Measurements from ENCODE around the gene ARRDC3.

The ARRDC3 gene

DNA sequence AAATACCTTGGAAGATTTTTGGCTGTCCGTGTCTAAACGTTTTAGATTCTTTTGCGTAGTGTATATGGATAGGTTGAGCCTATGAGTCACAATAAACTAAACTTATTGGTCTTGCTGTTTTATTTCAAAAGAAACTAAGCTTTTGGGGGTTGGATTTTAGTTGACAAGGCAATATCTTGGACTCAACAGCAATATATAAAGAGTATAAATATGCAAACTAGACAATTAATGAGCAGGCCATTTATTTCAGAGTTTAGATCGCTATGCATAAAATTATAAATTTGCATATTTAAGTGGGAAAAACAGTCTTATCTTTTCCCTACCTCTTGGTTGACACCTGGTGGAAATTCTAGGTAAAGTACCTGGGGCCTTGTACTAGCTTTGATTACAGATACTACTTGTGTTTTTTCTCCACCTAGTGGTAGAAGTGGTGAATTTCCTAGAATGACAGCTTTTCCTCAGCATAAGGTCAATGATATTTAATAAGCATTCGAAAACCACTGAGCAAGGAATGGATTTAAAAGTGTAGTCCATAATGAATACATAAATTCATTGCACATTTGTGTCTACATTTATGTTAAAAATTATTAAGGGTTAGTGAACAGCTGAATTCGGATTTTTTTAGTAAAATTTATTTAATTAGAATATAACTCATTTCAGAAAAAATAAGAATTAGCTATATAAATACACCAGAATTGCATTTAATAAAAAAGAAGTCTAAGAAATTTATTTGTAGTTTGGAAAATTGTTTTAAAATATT, 1.7 kb upstream of the ARRDC3 start:
- DNase-seq (ENCODE audit: low read depth in 2 of 2), result no peak

DNA sequence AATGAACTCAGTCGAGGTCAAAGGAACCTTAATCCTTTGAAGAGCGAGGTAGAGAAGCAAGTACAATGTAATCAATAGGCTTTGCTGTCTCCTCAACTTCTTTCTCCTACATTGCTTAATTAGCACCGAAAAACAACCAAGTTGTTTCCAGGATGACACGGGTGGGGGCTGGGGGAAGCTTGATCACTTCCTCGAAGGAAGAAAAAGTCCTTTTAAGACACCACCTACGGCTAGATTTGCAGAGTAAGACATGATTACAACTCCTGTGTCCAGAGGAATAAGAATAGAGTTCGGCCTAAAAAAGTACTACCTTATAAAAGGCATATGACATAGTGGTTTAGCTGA, 811 bp upstream of the ARRDC3 start:
- DNase-seq (ENCODE audit: low read depth in 2 of 2), result no peak

DNA sequence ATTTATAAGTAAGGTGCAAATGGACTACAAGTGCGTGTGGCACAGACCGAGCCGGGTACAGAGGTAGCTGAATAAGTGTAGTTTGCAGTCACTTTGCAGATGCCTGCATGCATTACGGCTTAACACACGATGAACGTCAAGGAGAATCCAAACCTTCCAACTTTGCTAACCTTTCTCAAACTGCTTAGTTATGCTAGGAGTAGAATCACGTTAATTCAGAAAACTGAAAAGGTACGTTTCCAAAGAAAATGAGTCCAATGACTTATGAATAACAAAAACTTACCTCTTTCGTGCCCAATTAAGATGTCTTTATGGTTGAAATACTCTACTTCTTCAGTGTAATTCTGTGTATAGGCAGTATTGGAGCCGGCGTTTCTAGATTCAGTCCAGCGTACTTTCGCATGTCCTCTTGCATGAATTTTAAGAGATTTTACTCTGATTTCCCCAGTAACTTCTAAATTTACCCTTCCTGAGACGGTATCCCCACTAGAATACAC, 539 bp downstream of the ARRDC3 start:
- no peak for DNase-seq (ENCODE audit: low read depth in 2 of 2)

DNA sequence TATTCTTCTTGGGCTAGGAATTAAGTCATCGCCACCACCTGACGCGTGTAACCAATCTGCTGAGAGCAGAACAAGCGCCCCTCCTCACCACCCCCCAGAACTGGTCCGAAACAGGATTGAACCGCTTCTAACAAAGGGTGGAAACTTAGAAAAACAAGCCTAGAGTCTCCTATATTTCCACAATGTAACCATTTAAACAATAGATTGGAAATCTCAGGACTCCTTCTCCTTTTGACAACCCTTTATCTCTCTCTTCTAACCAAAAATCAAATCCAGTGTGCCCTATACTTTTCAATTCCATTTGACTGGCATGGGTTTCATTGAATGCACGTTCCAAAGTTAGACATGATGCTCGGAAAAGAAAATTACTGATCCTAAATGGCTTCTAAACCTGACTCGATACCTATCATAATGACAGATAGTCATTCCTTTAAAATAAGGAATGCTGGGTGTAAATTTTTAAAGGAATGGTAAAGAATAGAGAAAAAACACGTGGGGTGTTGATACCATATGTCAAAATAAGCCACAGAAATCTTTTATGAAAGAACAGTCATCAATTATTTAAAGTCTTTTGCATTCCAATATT, 1.2 kb downstream of the ARRDC3 start:
- DNase-seq (ENCODE audit: low read depth in 2 of 2), result peak; percentile 56 to 63

DNA sequence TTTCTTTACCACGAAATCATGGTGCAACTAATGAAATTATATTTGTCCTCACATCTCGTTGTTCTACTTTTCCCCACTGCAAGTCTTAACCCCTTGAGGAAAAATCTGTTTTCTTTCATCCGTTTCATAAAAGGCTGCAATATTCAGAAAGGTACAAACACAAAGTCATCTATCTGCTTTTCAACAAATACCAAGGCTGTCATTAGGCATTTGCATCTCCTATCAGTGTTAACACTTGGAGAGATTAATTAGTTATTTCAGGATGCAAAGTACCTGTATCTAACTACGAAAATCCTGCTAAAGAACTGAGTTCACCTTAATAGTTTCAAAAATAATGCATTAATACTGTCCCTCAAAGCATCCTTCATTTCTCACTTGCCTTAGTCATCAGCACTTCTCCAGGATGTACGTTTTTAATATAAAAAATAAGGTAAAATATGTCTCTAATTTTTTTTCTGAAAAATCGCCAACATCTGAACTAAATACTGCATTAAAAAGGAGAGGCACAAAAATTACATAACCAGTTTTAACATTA, 1.8 kb downstream of the ARRDC3 start:
- DNase-seq (ENCODE audit: low read depth in 2 of 2), result no peak

DNA sequence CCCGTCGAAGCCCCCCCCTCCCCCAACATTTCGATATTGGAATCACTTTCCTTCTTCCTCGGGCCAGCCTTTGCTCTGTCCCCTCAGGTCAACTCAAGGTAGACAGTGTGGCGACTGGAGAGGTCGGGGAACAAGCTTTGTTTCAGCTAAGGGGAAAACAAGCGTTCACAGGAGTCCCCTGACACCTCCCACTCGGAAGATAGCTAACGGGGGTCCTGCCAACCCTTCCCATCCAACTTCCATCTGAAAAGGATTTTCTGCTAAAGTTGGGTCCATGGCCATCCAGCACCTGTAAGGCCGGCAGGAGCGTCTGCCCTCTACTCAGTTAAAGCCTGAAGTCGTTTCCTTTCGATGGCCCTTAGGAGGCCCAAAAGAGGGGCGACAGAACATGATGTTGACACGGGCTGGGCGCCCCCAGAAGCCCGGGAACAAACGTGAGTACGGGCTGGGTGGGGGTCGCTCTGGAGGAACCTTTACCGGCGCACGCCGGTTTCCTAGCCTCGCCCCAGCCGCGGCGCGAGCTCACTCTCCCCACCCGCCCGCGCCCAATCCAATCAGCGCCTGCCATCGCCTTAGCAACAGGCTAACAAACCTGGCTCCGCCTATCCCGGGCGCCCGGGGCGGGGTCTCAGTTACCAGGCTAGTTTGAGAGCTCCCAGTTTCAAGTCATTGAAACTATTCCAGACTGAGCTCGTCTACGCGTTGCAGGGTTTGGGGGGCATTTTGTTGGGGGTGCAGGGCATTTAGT, 2.5 kb downstream of the ARRDC3 start:
- DNase-seq (ENCODE audit: low read depth in 2 of 2), result peak; percentile 94 to 98

DNA sequence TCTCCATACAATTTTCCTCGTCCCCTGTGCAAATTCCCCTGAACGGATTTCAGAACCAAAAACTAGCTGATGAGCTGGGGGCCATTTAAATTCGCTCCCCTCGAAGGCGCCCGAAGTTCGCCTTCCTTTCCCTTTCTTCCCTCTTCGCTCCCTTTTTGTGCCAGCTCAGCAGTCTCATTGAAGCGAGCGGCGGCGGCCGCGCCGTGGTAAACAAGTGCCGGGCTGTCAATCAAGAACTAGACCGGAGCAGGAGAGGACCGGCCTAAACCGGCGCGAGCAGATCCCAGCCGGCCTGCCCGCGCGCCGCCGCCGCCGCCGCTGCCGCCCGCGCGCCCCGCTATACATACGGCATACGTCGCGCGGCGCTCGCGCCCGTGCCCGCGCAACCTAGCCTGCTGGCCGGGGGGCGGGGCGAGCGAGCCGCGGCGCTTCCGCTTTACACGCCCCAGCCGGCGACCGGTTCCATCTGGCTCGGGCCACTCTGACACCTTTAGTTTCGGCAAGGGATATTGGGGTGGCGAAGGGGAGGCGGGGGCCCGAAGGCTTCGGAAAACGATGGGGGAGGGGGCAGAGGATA, 3.1 kb downstream of the ARRDC3 start:
- DNase-seq (ENCODE audit: low read depth in 2 of 2), result peak; percentile 85 to 90

DNA sequence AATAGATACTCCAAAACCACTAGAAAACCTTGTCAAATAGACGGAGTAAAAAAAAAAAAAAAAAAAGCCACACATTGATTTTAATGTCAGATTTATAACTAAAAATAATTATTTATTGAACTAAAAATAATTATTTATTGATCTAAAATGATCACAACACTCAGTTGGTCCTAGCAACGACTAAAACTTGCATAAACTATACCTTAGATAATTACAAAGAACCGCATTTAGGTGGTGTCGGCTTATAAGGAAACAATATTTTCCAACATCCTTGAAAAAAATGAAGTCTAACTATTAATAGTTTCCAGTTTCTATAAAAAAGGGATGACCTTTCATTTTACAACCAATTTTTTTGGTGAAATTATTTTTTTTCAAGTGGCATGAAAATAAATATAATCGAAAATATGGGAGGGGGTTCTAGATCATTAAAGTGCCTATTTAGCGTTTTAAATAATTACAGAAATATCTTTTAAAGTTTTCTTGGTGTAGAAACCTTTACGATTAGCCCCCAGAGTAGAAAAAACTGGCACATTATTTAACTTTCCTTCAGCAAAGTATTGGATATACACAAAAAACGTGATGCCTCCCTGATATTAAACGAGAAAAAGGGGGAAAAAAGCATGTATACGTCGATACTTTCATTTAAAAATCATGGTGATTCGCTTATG, 3.7 kb downstream of the ARRDC3 start:
- DNase-seq (ENCODE audit: low read depth in 2 of 2), result no peak

DNA sequence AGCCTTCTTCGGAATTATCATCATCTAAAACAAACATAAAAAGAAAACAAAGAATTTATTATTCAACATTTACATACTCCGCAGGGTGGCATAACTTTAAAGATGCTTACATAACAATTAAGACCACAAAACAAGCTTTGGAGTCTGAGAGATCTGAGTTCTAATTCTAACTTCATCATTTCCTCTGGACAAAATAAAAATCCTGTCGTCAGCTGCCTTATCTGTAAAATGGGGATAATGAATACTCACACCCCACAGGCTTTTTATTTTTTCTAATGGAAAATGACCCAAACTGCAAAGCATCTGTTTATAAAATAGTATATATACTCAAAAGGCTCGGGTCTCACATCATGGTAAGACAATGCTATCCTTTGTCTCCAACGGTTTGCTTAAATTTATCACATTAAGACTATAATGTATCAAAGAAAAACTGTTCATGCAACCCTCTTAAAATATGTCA, 4.3 kb downstream of the ARRDC3 start:
- no peak for DNase-seq (ENCODE audit: low read depth in 2 of 2)

DNA sequence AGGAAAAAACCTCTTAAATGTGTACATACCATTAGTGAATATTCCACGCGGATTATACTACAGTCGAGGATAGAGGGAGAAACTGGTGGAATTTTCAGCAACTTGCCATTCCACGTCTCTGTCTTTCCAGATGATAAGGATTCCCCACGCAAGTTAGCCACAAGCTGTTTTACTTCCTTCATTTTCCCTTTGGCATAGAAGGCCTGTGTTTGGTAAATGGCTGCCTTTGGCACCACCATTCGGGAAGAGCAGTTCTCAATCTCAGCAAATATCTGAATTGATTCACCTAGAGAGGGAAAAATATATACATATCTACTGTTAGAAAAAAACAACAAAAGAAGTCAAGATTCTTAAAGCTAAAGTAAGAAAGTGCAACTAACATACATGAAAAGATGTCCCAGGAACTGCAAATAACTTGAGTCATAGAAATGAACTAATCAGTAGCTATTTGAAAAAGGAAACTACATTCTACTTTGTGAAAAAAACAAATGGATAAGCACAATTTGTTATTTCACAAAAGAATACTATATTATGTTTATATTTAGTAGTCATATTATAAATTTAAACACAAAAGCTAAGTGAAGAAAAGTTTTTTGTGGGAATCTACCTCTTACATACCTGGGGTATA, 8.1 kb downstream of the ARRDC3 start:
- DNase-seq (ENCODE audit: low read depth in 2 of 2), result no peak

DNA sequence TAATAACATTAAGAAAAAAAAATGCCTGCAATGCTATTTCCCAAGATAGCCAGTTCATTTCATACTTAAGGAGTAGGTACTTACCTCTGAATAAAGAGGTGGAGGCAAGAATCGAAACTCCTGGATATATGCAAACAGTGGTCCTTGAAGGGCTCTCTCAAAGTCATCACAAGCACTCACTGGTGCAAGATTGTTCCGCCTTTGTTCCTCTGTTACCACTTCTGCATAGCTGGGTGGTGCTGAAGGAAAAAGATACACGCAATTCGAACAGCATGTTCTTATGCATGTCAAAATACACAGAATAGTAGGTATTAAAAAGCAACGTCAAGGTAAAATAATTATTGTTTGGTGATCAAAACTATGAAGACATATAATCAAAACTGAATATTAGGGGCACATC, 9.5 kb downstream of the ARRDC3 start:
- DNase-seq (ENCODE audit: low read depth in 2 of 2), result no peak

DNA sequence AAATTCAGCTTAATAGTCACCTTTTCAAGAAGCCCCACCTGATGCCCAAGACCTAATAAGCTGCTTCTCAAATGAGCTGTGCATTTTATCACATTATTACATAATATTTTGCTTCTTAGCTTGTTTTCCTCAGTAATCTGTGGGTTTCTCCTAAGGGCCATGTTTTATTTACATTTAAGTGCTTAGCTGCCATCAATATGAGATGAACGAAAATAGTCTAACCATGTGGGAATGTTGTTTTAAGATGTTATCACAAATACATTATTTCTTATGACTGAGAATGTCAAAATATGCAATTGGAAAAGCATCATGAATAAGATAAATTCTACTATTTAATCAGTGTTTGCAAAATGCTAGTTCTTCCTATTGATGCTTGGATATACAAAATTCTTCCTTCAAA, 10.1 kb downstream of the ARRDC3 start:
- no peak for DNase-seq (ENCODE audit: low read depth in 2 of 2)

DNA sequence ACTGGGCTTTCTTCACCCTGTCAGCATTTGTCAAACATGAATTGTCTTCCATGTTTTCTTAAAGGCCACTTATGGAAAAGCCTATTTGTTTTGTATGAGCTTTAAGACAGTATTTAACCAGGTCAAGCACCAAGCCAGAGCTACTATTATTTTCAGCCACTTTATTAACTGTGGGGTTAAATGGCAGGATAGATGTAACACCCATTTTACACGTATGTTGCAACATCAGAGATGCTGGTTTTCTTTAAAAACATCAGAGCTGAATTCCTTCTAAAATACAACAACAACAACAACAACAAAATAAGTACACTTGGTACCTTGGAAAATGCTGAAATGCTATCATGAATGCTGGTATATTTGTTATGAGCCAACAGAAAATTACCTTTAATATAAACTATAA, 13.6 kb downstream of the ARRDC3 start:
- DNase-seq (ENCODE audit: low read depth in 2 of 2), result no peak

DNA sequence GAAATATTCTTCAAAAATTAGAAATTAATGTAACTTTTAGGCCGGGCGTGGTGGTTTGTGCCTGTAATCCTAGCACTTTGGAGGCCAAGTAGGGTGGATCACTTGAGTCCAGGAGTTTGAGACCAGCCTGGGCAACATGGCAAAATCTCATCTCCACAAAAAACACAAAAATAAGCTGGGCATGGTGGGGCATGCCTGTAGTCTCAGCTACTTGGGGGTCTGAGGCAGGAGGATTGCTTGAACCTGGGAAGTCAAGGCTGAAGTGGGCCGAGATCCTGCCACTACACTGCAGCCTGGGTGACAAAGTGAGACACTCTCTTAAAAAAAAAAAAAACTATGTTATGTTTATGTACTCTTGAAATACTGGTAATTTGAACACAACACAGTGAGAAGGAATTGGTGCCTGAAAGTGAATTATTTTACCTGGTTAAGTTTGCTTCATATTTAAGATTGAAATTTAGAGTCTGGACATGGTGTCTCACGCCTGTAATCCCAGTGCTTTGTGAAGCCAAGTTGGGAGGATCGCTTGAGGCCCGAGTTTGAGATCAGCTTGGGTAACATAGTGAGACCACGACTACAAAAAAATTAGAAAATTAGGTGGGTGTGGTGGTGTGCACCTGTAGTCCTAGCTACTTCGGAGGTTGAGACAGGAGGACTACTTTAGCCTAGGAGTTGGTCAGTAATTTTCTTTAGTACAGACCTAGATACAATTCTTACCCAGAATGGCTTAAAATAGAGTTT, 15.0 kb downstream of the ARRDC3 start:
- DNase-seq (ENCODE audit: low read depth in 2 of 2), result no peak

DNA sequence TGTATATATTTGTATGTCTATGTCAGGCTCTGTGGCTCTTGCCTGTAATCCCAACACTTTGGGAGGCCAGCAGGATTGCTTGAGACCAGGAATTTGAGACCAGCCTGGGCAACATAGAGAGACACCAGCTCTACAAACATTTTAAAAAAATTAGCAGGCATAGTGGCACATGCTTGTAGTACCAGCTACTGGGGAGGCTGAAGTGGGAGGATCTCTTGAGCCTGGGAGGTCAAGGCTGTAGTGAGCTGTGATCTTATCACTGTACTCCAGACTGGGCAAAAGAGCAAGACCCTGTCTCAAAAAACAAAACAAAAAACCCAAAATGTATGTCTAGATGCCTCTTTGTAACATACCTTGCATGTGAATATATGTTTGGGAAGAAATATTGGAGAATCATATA, 15.8 kb downstream of the ARRDC3 start:
- no peak for DNase-seq (ENCODE audit: low read depth in 2 of 2)

DNA sequence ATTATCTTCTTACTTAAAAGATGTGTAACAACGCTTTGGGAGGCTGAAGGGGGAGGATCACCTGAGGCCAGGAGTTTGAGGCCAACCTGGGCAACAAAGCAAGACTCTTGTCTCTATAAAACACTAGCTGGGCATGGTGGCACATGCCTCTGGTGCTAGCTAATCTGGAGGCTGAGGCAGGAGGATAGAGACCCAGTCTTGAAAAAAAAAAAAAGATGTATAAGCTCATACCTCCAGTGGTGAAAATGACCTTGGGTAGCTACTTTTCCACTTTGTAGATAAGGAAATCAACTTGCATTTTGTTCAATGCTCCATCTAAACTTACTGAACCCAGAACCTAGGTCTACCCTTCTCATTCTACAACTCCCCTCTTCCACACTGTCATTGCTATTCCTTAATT, 16.6 kb downstream of the ARRDC3 start:
- no peak for DNase-seq (ENCODE audit: low read depth in 2 of 2)

DNA sequence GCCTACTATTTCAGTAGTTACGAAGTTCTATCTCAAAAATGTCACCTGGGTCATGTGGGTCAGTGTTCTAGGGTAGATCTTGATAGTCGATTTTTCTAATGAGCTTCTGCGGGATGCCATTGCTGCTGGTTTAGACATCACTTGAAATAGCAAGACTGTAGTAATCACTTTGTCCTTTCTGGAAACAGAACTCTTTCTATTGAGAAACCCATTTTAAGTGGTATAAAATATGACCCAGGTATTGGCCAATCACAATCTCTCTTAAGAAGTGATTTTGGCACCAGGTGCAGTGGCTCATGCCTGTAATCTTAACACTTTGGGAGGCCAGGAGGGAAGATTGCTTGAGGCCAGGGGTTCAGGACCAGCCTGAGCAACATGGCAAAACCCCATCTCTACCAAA, 17.6 kb downstream of the ARRDC3 start:
- DNase-seq (ENCODE audit: low read depth in 2 of 2), result no peak

DNA sequence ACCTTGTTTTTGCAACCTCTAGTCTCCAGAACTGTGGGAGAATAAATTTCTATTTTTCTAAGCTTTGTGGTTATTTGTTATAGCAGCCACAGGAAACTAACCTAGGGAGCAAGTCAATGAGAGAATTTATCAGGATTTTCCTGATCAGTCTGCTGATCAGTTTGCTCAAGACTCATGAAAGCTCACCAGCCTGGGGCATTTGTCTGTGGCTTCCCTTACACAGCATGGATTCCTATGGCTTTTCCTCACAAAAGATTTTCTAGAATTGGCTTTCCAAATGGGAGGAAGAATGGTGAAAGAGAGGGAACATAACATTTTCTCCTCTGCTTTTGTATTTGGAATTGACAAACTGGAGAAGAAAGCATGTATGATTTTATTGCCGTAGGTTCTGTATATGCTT, 20.2 kb downstream of the ARRDC3 start:
- DNase-seq (ENCODE audit: low read depth in 2 of 2), result no peak

DNA sequence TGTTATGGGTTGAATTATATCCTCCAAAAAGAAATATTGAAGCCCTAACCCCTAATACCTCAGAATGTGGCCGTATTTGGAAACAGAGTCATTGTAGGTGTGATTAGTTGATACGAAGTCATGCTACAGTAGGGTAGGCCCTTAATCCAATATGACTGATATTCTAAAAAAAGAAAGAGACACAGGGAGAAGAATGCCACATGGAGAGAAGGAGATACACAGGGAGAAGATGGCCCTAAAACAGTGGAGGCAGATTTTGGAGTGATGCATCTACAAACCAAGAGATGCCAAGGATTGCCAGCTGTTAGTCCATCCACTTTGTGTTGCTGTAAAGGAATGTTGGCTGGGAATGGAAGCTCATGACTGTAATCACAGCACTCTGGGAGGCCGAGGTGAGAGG, 21.3 kb downstream of the ARRDC3 start:
- no peak for DNase-seq (ENCODE audit: low read depth in 2 of 2)

DNA sequence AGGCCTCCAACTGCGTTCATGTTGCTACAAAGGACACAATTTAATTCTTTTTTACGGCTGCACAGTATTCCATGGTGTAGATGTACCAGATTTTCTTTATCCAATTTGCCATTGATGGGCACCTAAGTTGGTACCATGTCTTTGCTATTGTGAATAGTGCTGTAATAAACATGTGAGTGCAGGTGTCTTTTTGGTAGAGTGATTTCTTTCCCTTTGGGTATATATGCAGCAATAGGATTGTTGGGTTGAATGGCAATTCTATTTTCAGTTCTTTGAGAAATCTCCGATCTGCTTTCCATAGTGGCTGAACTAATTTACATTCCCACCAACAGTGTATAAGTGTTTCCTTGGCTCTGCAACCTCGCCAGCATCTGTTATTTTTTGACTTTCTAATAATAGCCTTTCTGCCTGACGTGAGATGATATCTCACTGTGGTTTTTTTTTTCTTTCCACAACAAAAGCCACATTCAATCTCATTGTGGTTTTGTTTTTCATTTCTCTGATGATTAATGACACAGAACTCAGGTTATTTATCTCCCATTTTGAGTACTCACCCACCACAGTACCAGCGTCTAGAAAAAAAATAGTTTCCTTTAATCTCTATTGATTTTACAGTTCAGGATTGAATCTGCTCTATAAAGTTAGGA, 21.9 kb downstream of the ARRDC3 start:
- DNase-seq (ENCODE audit: low read depth in 2 of 2), result no peak

Measured in stimulated activated CD4-positive, alpha-beta T cell treated with anti-CD3 and anti-CD28 coated beads, Interleukin-15, amount 100 ng/mL, for 48 hours (primary cell).